ENCODE measurements around the gene PTOV1. TPM values are rescaled to one million over a fixed set of nuclear protein-coding genes. Genes with fewer than 3 reads are reported as not detected.

The PTOV1 gene
- total RNA-seq, 1 donor from 2014 or later: 63.7 TPM

GRCh38 chr19:49890349-49891311 lies 39.7 kb downstream of the PTOV1 start:
- Histone ChIP-seq H3K27me3 (ENCODE audit: control insufficient read depth in 3 of 3, insufficient read depth in 3 of 3, low read length in 3 of 3) (peaks cover 0 to 9% (median 7%) of the 10 kb centered on the region in 3 donors), H3K4me3 (ENCODE audit: low read length in 3 of 3) (peak overlapping the region; percentile 43 to 65 (median 57)), H3K9ac (ENCODE audit: low read depth in 1 of 3, low read length in 3 of 3) (peak overlapping the region in 1 of 3 donors; percentile 33), H3K36me3 (ENCODE audit: control insufficient read depth in 3 of 3, insufficient read depth in 3 of 3, low read length in 3 of 3) (peaks cover 4 to 23% (median 15%) of the 10 kb centered on the region in 3 donors), H3K4me1 (ENCODE audit: control insufficient read depth in 3 of 3, insufficient read depth in 3 of 3, low read length in 3 of 3) (peaks cover 6 to 11% (median 10%) of the 10 kb centered on the region in 3 donors), H3K9me3 (ENCODE audit: control insufficient read depth in 3 of 3, low read length in 3 of 3) (no peaks in the 10 kb centered on the region), H3K27ac (ENCODE audit: low read depth, low read length) (no peak overlapping the region)

DNA sequence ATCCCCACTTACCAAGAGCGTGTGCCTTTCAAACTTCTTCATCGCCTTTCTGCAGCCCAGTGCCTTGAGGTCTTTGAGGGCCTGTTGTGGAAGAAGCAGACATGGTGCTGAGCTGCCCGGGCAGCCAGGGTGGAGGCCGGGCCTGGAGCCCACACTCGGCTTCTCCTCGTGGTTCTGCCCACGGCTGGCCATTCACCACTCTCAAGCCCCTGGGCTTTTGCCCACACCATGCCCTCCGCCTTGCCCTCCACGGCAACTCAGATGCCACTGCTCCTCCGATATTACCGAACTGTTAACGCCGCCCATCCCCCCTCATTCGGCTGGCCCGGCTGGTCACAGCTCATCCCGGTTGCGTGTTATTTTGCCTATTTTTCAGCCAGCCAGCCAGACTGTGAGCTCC lies 40.4 kb downstream of the PTOV1 start:
- H3K27me3 ChIP-seq (ENCODE audit: control insufficient read depth in 3 of 3, insufficient read depth in 3 of 3, low read length in 3 of 3): peaks cover 0 to 9% (median 7%) of the 10 kb centered on the region in 3 donors

GRCh38 chr19:49892716-49893115 lies 41.8 kb downstream of the PTOV1 start:
- peaks cover 12 to 18% (median 13%) of the 10 kb centered on the region in 3 donors for H3K4me1 ChIP-seq (ENCODE audit: control insufficient read depth in 3 of 3, insufficient read depth in 3 of 3, low read length in 3 of 3)

More for the DNA sequence above, 40.4 kb downstream of the PTOV1 start:
- peaks cover 6 to 11% (median 10%) of the 10 kb centered on the region in 3 donors for H3K4me1 ChIP-seq (ENCODE audit: control insufficient read depth in 3 of 3, insufficient read depth in 3 of 3, low read length in 3 of 3)
- H3K27ac ChIP-seq (ENCODE audit: low read depth, low read length): no peak overlapping the region
- H3K9ac ChIP-seq (ENCODE audit: low read depth in 1 of 3, low read length in 3 of 3): no peak overlapping the region
- H3K9me3 ChIP-seq (ENCODE audit: control insufficient read depth in 3 of 3, low read length in 3 of 3): no peaks in the 10 kb centered on the region
- H3K36me3 ChIP-seq (ENCODE audit: control insufficient read depth in 3 of 3, insufficient read depth in 3 of 3, low read length in 3 of 3): peaks cover 4 to 19% (median 10%) of the 10 kb centered on the region in 3 donors
- H3K4me3 ChIP-seq (ENCODE audit: low read length in 3 of 3): no peak overlapping the region

GRCh38 chr19:49894011-49894664 lies 43.2 kb downstream of the PTOV1 start:
- peaks cover 0 to 13% (median 7%) of the 10 kb centered on the region in 3 donors for H3K27me3 ChIP-seq (ENCODE audit: control insufficient read depth in 3 of 3, insufficient read depth in 3 of 3, low read length in 3 of 3)

More at GRCh38 chr19:49892716-49893115, 41.8 kb downstream of the PTOV1 start:
- Histone ChIP-seq H3K36me3 (ENCODE audit: control insufficient read depth in 3 of 3, insufficient read depth in 3 of 3, low read length in 3 of 3) (peaks cover 4 to 7% (median 5%) of the 10 kb centered on the region in 3 donors), H3K27me3 (ENCODE audit: control insufficient read depth in 3 of 3, insufficient read depth in 3 of 3, low read length in 3 of 3) (peaks cover 0 to 13% (median 7%) of the 10 kb centered on the region in 3 donors), H3K4me3 (ENCODE audit: low read length in 3 of 3) (no peak overlapping the region), H3K9me3 (ENCODE audit: control insufficient read depth in 3 of 3, low read length in 3 of 3) (no peaks in the 10 kb centered on the region), H3K27ac (ENCODE audit: low read depth, low read length) (no peak overlapping the region), H3K9ac (ENCODE audit: low read depth in 1 of 3, low read length in 3 of 3) (no peak overlapping the region)

GRCh38 chr19:49894879-49895565 lies 44.1 kb downstream of the PTOV1 start:
- H3K9me3 ChIP-seq (ENCODE audit: control insufficient read depth in 3 of 3, low read length in 3 of 3): no peaks in the 10 kb centered on the region
- no peaks in the 10 kb centered on the region for H3K36me3 ChIP-seq (ENCODE audit: control insufficient read depth in 3 of 3, insufficient read depth in 3 of 3, low read length in 3 of 3)
- H3K9ac ChIP-seq (ENCODE audit: low read depth in 1 of 3, low read length in 3 of 3): no peak overlapping the region
- peaks cover 0 to 13% (median 7%) of the 10 kb centered on the region in 3 donors for H3K27me3 ChIP-seq (ENCODE audit: control insufficient read depth in 3 of 3, insufficient read depth in 3 of 3, low read length in 3 of 3)
- H3K4me1 ChIP-seq (ENCODE audit: control insufficient read depth in 3 of 3, insufficient read depth in 3 of 3, low read length in 3 of 3): peaks cover 8 to 11% (median 10%) of the 10 kb centered on the region in 3 donors
- H3K27ac ChIP-seq (ENCODE audit: low read depth, low read length): no peak overlapping the region
- H3K4me3 ChIP-seq (ENCODE audit: low read length in 3 of 3): no peak overlapping the region

More at GRCh38 chr19:49894011-49894664, 43.2 kb downstream of the PTOV1 start:
- Histone ChIP-seq H3K36me3 (ENCODE audit: control insufficient read depth in 3 of 3, insufficient read depth in 3 of 3, low read length in 3 of 3) (peaks cover 0 to under 1% (median 0%) of the 10 kb centered on the region in 3 donors), H3K9ac (ENCODE audit: low read depth in 1 of 3, low read length in 3 of 3) (no peak overlapping the region), H3K27ac (ENCODE audit: low read depth, low read length) (no peak overlapping the region), H3K4me1 (ENCODE audit: control insufficient read depth in 3 of 3, insufficient read depth in 3 of 3, low read length in 3 of 3) (peaks cover 12 to 18% (median 13%) of the 10 kb centered on the region in 3 donors), H3K4me3 (ENCODE audit: low read length in 3 of 3) (no peak overlapping the region), H3K9me3 (ENCODE audit: control insufficient read depth in 3 of 3, low read length in 3 of 3) (no peaks in the 10 kb centered on the region)

- H3K36me3 ChIP-seq (ENCODE audit: control insufficient read depth in 3 of 3, insufficient read depth in 3 of 3, low read length in 3 of 3): no peaks in the 10 kb centered on the region
- H3K27me3 ChIP-seq (ENCODE audit: control insufficient read depth in 3 of 3, insufficient read depth in 3 of 3, low read length in 3 of 3): peaks cover 0 to 10% (median 7%) of the 10 kb centered on the region in 3 donors
- H3K4me3 ChIP-seq (ENCODE audit: low read length in 3 of 3): no peak overlapping the region
- H3K4me1 ChIP-seq (ENCODE audit: control insufficient read depth in 3 of 3, insufficient read depth in 3 of 3, low read length in 3 of 3): peaks cover 4 to 8% (median 7%) of the 10 kb centered on the region in 3 donors
- H3K27ac ChIP-seq (ENCODE audit: low read depth, low read length): no peak overlapping the region
- H3K9me3 ChIP-seq (ENCODE audit: control insufficient read depth in 3 of 3, low read length in 3 of 3): no peaks in the 10 kb centered on the region
- H3K9ac ChIP-seq (ENCODE audit: low read depth in 1 of 3, low read length in 3 of 3): no peak overlapping the region
These were observed 44.8 kb downstream of the PTOV1 start for GRCh38 chr19:49895566-49896297.

- H3K27me3 ChIP-seq (ENCODE audit: control insufficient read depth in 3 of 3, insufficient read depth in 3 of 3, low read length in 3 of 3): peaks cover 0 to 5% (median 0%) of the 10 kb centered on the region in 3 donors
- H3K36me3 ChIP-seq (ENCODE audit: control insufficient read depth in 3 of 3, insufficient read depth in 3 of 3, low read length in 3 of 3): no peaks in the 10 kb centered on the region
- peaks cover 4 to 8% (median 7%) of the 10 kb centered on the region in 3 donors for H3K4me1 ChIP-seq (ENCODE audit: control insufficient read depth in 3 of 3, insufficient read depth in 3 of 3, low read length in 3 of 3)
- H3K9me3 ChIP-seq (ENCODE audit: control insufficient read depth in 3 of 3, low read length in 3 of 3): no peaks in the 10 kb centered on the region
- peak within 1 kb of the TSS; percentile 44 for H3K27ac ChIP-seq (ENCODE audit: low read depth, low read length)
- peak within 1 kb of the TSS in 1 of 3 donors; percentile 24 for H3K4me3 ChIP-seq (ENCODE audit: low read length in 3 of 3)
- H3K9ac ChIP-seq (ENCODE audit: low read depth in 1 of 3, low read length in 3 of 3): peak within 1 kb of the TSS in 2 of 3 donors; percentile 32 to 43
These were observed 46.1 kb downstream of the PTOV1 start, which contains the start of gene IL4I1 for GRCh38 chr19:49896863-49897621. Gene IL4I1 (minus strand): TSS chr19:49896887. CDS start chr19:49896160, 727 bp downstream.

DNA sequence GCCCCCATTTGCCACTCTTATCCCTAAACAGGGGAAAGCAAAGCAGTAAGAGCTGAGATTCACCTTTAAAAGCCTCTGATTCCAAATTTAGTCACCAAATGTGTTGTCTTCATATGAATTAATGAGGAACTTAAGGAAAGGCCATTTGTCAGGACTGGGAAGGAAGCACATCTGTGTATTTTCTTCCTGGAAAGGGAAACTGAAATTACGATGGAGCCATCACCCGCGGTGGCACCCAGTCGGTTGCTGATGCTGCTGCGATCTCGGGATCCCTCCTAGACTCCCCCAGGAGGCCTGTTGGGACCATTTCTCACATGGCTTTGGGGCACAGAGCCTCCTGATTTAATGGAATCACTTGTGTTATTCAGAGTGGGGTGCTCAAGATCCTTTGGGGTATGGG lies 53.2 kb downstream of the PTOV1 start:
- no peak overlapping the region for H3K4me3 ChIP-seq (ENCODE audit: low read length in 3 of 3)
- H3K27me3 ChIP-seq (ENCODE audit: control insufficient read depth in 3 of 3, insufficient read depth in 3 of 3, low read length in 3 of 3): no peaks in the 10 kb centered on the region
- peaks cover 0 to 6% (median 0%) of the 10 kb centered on the region in 3 donors for H3K4me1 ChIP-seq (ENCODE audit: control insufficient read depth in 3 of 3, insufficient read depth in 3 of 3, low read length in 3 of 3)
- no peaks in the 10 kb centered on the region for H3K9me3 ChIP-seq (ENCODE audit: control insufficient read depth in 3 of 3, low read length in 3 of 3)
- H3K27ac ChIP-seq (ENCODE audit: low read depth, low read length): no peak overlapping the region
- peaks cover 15 to 21% (median 18%) of the 10 kb centered on the region in 3 donors for H3K36me3 ChIP-seq (ENCODE audit: control insufficient read depth in 3 of 3, insufficient read depth in 3 of 3, low read length in 3 of 3)
- H3K9ac ChIP-seq (ENCODE audit: low read depth in 1 of 3, low read length in 3 of 3): no peak overlapping the region

Data from skeletal muscle tissue (tissue), 4 donors.